Measurements from ENCODE around the gene LRRK1.

LRRK1 gene

DNA sequence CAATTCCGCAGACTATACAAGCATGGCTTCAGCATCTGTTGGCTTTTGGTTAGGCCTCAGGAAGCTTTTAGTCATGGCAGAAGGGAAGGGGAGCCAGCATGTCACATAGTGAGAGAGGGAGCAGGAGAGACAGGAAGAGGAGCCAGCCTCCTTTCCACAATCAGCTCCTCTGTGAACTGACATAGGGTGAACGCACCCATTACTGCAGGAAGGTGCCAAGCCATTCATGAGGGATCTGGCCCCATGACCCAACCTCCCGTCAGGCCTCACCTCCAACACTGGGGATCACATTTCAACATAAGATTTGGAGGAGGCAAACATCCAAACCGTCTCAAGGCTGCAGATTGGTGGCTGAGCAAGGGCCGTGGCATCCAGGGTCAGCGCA lies 106.3 kb downstream of the LRRK1 start:
- DNase-seq, result no peak

DNA sequence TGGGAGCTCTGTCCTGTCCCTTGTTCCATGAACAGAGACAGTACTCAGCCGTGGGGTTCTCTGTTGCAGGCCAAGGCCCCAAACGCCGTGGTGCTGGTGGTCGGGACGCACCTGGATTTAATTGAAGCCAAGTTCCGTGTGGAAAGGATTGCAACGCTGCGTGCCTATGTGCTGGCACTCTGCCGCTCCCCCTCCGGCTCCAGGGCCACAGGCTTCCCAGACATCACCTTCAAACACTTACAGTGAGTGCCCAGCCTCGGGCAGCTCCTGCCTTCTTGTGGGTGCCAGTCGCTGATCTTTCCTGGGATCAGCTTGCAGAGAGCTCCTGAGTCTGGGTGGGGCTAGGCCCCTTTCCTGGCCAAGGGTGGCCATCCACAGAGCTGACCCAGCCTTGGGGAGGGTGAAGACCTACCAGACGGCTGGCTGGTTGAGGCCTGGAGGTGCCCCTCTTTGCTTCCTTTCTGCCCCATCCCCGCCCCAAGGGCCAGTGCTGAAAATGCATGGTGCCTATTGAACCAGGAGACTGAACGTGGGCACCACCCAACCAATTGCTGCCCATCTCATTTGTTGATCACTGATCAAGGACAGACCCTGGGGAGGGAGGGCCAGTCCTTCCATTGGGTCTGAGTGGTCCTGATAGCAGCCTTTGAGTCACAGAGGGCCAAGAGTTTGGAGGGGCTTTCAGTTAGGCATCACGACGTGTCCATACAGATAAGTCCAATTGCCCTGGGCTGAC lies 106.9 kb downstream of the LRRK1 start:
- no peak for DNase-seq

DNA sequence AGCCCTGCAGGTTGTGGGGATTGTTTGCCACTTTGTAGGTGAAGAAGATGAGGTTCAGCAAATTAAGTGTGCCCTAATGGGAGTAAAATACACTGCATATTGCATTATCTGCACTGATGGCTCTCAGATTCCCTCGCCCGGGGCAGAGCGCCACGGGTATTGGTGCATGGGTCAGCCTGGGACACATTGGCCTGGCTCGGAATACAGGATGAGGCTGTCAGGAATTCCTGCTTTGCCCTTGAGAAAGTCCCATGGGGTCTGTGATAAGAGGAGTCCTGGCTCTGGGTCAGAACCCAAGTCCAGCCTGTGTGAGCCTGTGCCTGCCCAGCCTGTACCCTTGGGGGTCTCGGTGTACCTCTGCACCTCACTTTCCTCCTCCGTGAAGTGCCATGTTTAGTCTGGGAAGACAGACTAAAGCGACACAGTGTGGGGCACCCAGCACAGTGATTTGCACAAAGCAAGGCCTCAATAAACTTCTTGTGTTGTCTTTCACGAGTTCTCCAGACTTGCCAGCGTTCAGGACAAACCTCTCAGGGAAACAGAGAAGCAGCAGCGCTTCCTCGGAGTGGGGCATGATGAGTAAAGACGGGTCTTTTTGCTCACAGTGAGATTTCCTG lies 107.6 kb downstream of the LRRK1 start:
- DNase-seq, result no peak

DNA sequence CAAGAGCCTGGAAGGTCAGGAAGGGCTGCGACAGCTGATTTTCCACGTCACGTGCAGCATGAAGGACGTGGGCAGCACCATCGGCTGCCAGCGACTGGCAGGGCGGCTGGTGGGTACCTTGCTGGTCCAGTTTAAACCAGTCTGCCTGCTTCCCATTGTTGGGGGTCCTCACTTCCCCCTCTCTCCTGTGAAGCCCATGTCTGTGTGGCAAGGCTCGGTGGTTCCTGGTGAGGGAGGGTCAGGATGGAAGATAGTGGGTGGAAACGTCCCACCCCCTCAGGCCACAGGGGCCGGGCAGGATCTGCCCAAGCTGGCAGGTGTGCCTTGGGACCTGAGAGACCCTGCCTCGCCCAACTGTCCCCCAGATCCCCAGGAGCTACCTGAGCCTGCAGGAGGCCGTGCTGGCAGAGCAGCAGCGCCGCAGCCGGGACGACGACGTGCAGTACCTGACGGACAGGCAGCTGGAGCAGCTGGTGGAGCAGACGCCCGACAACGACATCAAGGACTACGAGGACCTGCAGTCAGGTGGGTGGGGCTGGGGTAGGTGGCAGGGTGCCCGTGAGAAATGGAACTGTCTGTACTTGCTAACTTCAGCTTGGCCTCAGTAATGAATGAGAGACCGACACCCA lies 108.2 kb downstream of the LRRK1 start:
- no peak for DNase-seq

DNA sequence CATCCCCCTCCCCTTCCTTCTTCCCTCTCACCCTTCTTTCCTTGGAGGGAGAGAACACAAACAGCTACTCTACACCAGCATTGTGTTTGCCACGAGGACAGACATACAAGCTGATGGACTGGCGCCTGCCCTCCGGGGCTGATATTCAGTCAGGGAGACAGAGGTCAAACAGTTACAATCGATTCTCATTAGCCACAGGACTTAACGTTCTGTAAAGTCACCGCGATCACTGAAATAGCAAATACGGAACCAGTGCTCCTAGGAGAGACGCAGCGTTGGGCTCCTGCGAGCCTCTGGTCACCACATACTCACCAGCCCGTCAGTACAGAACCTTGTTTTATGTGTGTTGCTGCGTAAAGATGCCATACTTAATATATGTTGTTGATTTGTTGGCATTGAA lies 108.8 kb downstream of the LRRK1 start:
- DNase-seq, result no peak

DNA sequence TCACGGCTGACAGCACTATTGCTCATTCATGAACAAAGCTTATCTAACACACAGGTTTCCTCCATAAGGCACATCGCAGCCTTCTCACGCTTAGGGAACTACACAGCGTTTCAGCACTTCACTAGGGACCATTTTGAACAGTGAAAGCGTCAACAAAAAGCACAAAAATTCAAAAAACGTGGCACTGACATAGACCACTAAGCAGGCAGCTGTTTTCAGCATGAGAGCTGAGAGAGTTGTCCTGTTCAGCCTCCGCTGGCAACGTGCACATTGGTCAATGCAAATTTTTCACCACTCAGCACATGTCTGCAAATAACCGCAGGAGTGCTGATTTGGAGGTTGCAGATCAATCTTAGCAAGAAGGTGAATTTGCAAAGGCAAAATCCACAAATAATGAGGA lies 109.2 kb downstream of the LRRK1 start:
- DNase-seq, result no peak

DNA sequence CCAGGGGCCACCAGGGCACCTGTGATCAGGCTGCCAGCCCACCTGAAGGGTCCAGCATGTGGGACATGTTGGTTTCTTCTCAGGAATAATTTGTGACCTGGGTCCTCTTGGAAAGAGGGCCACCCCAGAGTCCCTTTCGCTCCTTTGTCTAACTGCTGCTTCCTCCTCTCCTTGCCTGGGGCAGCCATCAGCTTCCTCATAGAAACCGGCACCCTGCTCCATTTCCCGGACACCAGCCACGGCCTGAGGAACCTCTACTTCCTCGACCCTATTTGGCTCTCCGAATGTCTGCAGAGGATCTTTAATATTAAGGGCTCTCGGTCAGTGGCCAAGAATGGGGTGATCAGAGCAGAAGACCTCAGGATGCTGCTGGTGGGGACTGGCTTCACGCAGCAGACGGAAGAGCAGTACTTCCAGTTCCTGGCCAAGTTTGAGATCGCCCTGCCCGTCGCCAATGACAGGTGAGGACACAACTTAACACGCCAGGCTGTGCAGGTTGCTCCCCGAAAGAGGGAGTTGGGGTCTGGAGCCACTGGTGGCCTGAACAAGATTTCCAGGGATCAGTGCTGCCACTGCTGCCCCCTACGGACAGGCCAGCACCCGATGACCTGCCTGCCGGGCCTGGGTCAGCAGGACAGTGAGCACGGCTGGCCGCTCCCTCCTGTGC lies 109.7 kb downstream of the LRRK1 start:
- no peak for DNase-seq

DNA sequence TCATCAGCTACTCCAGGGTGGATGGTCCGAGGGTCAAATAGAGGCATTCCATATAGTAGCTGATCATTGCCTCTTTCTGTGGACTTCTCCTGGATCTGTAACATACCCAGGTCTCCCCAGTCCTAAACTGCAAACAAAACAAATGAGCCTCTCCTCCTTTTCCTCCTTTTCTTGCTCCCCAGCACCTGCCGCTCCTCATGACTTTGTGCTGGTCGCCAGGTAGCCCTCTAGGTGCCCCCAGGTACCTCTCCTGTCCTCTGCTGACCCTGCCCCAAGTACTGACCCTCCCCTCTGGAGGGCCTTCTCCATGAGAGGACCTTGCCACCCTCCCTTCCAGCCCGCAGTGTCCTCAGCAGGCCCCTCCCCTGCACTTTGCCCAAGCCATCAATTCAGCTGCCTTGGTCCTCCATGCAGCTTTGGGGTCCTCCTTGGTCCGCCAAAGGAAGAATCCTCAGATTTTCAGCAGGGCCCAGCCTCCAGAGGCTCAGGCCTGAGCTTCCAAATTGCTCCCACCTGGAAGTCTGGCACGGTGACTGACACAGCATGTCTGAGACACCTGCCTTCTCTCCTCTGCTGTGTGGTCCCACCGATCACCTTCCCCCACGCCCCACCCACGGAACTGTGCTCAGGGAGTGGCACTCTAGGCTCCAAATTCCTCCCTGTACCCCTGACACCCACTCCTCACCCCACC lies 111.0 kb downstream of the LRRK1 start:
- DNase-seq, result no peak

DNA sequence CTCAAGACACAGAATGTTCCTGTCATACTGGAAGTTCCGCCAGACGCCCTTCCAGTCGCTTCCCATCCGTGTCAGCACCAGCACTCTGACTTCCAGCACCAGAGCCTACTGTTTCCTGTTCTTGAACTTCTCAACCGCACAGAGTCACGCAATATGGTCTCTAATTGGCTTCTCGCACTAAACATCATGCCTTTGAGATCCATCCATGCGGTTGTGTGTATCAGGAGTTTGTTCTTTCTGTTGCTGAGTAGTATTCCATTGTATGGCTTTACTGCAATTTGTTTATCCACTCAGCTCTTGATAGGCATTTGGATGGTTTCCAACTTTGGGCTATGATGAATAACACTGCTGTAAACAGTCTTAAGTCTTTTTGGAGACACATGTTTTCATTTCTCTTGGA lies 112.1 kb downstream of the LRRK1 start:
- DNase-seq, result no peak

DNA sequence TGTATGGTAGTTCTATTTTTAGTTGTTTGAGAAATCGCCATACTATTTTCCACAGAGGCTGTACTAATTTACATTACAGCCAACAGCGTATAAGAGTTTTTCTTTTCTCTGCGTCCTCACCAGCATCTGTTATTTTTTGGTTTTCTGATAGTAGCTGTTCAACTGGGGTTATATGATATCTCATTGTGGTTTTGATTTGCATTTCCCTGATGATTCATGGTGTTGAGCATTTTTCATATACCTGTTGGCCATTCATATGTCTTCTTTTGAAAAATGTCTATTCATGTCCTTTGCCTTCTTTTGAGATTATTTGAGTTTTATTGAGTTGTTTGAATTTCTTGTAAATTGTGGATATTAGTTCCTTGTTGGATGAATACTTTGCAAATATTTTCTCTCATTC lies 114.6 kb downstream of the LRRK1 start:
- DNase-seq, result no peak

DNA sequence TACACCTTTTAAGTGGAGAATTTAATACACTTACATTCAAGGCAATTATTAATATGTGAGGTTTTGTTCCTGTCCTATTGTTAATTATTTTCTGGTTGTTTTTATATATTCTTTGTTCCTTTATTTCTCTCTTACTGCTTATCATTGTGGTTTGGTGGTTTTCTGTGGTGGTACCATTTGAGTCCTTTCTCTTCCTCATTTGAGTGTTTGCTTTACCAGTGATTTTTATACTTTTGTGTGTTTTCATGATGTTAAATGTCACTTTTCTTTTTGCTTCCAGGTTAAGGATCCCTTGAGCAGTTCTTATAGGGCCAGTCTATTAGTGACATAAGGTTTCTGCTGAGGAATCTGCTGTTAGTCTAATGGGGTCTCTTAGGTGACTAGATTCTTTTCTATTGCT lies 116.5 kb downstream of the LRRK1 start:
- DNase-seq, result peak; percentile 39

DNA sequence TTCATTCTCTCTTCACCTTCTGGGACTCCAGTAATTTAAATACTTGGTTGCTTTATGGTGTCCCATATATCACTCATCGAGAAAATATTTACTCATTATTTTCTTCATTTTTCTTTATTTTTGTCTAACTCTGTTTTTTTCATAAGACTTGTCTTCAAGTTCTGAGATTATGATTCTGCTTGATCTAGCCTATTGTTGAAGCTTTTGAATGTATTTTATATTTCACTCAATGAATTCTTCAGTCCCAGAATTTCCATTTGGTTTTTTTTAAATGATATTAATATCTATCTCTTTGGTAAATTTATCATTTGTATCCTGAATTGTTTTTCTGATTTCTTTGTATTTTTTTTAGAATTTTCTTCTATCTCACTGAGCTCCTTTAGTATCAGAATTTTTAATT lies 117.0 kb downstream of the LRRK1 start:
- no peak for DNase-seq

DNA sequence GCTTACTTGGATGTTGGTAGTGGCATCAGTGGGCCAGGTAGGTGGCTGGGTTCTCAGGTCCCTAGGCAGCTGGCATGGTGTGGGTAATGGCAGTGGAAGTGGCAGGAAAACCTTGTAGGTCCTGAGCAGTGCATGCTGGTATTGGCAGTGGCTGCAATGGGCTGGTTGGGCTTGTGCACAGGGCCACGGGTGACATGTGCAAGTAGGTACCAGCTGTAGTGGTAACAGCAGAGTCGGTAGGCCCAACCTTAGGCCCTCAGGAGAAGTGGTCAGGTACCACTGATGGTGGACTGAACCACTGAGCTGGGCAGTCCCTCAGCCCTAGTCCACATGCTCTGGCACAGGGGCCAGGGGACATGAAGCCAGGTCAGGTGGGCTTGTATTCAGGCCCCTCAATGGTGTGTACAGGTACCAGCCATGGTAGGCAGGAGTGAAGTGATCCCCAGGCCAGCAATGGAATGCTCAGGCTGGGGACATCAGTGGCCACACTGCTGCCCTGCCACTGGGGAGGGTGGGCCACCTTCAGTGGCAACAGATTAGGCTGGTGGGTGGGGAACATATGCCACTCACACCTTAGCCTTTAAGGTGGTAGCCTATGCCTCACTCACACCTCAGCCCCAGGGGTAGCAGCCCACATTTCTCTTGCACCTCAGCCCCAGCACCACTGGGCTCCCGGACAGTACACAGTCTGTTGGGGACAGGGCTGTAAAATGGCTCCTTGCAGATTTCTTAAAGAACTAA lies 118.1 kb downstream of the LRRK1 start:
- no peak for DNase-seq

DNA sequence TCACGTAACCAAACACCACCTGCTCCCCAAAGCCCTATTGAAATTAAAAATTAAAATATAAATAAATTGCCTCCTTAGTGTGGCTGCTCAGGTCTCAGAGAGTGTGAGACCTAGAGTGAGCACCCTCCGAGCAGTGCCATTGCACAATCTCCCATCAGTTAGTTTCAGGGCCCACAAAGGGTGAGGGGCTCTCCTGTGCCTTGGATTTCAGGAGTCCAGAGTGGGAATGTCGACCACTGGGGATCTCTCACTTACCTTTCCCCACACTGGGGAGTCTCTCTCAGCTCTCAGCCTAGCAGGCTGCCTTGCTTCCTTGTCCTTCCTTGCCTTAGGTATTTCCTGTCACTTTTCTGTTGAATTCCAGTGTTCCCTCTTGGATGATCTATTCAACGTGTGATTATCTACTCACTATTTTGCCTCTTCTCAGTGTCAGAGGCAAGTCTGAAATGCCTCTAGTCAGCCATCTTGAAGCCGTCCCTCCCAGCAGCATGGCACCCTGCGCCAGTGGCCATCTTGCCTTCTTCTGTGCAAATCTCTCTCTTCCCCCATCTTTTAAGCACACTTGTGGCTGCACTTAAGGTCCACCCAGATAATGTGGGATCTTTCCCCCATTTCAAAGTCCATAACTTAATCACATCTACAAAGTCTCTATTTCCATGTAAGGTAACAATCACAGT lies 119.3 kb downstream of the LRRK1 start:
- DNase-seq, result no peak

DNA sequence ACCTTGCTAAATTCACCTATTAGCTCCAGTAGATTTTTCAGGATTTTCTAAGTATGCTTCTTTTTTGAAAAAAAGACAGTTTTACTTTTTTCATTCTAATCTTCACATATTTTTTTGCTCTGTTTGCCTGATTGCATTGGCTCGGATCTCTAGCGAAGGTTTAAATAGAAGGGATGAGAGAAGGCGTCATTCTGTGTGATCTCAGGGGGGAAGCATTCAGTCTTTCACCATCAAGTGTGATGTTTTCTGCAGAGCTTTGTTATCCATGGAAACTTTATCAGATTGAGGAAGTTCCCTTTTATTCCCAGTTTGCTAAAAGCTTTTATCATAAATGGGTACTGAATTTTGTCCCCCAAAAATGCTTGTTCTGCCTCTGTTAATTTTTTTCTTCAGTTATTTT lies 120.3 kb downstream of the LRRK1 start:
- no peak for DNase-seq

DNA sequence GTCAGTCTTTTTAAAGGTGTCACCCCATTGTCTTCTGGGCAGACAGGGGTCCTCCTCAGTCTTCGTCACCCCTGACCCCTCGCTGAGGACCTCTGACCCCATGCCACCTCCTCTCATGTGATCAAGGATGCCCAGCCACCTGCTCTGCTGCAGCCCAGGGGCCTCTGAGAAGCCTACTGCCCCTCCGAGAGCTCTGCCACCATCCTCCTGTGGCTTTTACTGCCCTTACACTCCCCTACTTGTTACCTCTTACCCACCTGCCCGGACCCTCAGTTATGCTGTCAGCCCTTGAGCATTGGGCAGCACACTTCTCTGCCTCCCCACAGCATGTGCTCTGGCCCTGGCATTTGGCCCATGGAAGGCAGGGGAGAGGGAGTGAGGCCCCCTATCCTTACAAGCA lies 123.2 kb downstream of the LRRK1 start:
- DNase-seq, result no peak

DNA sequence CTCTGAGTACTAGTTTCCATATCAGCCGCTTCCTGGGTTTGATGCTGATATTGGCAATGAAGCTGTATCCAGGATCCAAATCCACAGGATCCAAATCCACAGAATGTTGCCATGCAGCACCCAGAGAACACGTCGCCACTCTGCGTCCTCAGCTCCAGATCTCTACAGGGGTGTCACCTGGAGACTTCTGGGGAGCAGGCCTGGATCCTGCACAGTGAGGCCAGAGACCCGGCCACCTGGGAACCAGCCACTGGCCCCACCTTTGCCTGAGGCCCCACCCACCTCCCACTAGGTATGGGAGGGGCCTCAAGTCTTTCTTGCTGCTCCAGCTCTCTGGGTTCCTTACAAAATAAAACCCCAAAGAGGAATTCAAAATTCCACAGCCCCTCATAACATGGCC lies 123.9 kb downstream of the LRRK1 start:
- no peak for DNase-seq

DNA sequence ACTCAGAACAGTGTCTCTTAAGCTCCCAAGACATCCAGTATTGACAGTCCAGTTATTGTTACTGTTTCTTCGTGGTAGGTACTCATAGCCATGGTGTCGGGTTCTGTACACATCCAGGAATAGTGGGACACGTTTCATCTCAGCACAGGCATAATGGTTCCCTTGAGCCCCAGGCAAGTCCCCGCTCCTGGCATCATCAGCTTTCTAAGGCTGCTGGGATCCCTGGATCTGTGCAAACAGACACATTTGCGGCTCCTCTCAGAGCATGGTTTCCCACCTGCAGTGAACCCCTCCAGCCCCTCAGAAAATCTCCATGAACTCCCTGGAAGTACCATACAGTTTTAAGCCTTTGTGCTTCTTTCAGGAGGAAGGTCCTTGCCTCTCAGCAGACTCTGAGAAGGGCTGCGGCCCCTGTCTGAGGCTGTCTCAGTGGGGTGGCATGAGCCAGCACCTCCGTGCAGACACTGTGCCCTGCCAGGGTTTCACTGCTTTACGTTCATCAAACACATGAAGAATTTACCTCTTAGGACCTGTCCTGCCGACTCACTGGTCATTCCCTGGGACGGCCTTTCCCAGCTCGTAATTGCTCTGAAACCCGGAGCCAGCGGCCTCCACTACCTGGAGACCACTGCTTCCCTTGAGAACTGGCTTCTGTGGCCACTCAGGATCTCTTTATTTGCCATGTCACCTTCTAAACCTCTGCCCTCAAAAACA lies 124.9 kb downstream of the LRRK1 start:
- DNase-seq, result no peak

DNA sequence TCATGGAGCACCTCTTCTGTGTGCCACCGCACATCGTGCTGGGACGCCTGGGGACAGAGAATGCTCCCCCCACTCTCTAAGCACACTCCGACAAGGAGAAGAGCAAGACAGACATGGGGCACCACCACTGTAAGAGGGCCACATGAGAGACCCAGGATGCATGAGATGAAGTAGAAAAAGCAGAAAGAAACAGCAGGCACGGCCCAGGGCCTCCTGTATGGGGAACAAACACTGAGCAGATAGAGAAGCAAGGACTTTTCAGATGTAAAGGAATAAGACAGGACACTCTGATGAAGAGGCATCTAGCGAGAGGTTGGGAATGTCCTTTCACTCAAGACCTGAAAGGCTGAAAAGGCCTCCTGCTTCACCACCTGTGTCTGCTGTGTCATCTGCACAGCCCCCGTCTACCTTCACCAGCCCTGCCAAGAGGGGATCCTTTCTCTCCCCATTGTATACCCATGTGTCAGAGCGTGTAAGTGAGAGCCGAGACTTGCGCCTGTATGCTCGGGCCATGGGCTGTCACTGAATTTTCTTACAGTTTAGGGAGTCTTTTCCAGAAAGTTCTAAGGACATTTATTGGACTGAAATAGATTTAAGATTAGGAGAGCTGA lies 125.6 kb downstream of the LRRK1 start:
- DNase-seq, result no peak

DNA sequence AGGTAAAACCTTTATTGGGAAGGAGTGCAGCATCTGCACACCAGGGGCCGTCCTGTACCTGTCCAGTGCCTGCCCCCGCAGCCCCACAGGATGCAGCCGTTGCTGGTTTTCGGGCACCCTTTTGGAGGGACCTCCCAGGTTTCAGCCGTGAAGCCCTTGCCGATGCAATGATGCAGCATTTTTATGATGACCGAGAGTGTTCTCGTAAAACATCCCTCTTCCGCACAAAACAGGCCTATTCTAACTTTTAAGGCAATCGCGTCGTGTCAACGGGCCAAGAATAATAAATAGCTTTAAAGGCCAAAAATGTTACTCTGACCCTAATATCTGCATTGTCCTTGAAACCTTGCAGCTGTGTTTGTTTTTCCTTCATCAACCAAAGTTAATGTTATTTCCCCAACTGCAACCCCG lies 126.1 kb downstream of the LRRK1 start:
- DNase-seq, result no peak

Data from GF-D8 (cell line).